Loucy (cell line): Measurements from ENCODE around the gene LAMA5.

Experiments used
- EZH2phosphoT487 ChIP-seq: fragments of 200-600 bp; IDR thresholded peaks from 2 replicates; pipeline ENCODE4 v1.6.1; 2018; ENCODE audit warnings: antibody characterized with exemption, mild to moderate bottlenecking, moderate library complexity, borderline replicate concordance
- TF ChIP-seq, protein P1 (sequence below): fragments of 200-600 bp; sonication (generic); conservative IDR thresholded peaks from 2 replicates; pipeline ENCODE4 v1.5.1; 2014; ENCODE audit warnings: mild to moderate bottlenecking, antibody characterized with exemption, low read length

DNA sequence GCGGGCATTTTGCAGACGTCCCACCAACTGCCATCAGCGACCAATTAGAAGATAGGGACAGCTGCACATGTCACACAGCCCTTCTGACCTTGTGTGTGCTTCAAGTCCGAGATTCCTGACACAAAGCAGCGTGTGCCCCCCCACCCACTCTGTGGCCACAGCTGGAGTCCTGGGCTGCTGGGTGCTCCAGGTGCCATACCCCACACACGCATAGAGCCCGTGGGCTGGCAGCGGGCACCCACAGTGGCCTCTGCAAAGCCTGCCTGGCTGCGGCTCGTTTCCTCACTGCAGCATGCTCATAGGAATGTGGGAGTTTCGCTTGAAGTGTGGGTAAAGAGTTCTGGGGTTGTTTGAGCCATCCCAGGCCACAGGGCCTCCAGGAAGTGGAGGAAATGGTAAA lies 66.8 kb downstream of the LAMA5 start:
- TF ChIP-seq, protein P1, sequence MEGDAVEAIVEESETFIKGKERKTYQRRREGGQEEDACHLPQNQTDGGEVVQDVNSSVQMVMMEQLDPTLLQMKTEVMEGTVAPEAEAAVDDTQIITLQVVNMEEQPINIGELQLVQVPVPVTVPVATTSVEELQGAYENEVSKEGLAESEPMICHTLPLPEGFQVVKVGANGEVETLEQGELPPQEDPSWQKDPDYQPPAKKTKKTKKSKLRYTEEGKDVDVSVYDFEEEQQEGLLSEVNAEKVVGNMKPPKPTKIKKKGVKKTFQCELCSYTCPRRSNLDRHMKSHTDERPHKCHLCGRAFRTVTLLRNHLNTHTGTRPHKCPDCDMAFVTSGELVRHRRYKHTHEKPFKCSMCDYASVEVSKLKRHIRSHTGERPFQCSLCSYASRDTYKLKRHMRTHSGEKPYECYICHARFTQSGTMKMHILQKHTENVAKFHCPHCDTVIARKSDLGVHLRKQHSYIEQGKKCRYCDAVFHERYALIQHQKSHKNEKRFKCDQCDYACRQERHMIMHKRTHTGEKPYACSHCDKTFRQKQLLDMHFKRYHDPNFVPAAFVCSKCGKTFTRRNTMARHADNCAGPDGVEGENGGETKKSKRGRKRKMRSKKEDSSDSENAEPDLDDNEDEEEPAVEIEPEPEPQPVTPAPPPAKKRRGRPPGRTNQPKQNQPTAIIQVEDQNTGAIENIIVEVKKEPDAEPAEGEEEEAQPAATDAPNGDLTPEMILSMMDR: no peak
- no peak for TF ChIP-seq EZH2phosphoT487
